Suprapubic skin (tissue), 4 donors: ENCODE results near the gene MIPEP. TPM values are rescaled to one million over a fixed set of nuclear protein-coding genes. Genes with fewer than 3 reads are reported as not detected.
"Not testable (repeated sequence)": the region's sequence is repeated elsewhere in the genome, so short reads cannot be mapped to it uniquely, and the experiment has no call there.

ENCODE experiments used
- DNase-seq, 2 donors: peaks; one replicate each; pipeline ENCODE4 v3.0.0-alpha.2; 2019; ENCODE audit warnings: low spot score in 2 of 2
- H3K27ac ChIP-seq: fragments of 200-600 bp; sonication (generic); one replicate; pipeline ENCODE4 v1.5.1; 2019
- H3K27me3 ChIP-seq: fragments of 200-600 bp; sonication (generic); one replicate; pipeline ENCODE4 v1.5.1; 2019
- H3K36me3 ChIP-seq: fragments of 200-600 bp; sonication (generic); one replicate; pipeline ENCODE4 v1.5.1; 2019
- H3K4me1 ChIP-seq: fragments of 200-600 bp; sonication (generic); one replicate; pipeline ENCODE4 v1.5.1; 2019
- H3K4me3 ChIP-seq: fragments of 200-600 bp; sonication (generic); one replicate; pipeline ENCODE4 v1.5.1; 2019; ENCODE audit warnings: mild to moderate bottlenecking
- H3K9me3 ChIP-seq: fragments of 200-600 bp; sonication (generic); one replicate; pipeline ENCODE4 v1.5.1; 2019
- CTCF ChIP-seq, 2 donors: fragments of 200-600 bp in 1 of 2; fragments of 450-650 bp in 1 of 2; sonication (generic) in 1 of 2; IDR thresholded peaks; one replicate each; pipeline ENCODE4 v1.5.1; 2016 to 2019; ENCODE audit warnings: antibody characterized with exemption in 2 of 2, mild to moderate bottlenecking in 1 of 2, moderate library complexity in 1 of 2
- EP300 ChIP-seq: sonication (generic); formaldehyde crosslinking; IDR thresholded peaks from one replicate; pipeline ENCODE4 v1.6.1; 2017; ENCODE audit warnings: antibody characterized with exemption
- POLR2A ChIP-seq, 2 donors: fragments of 450-650 bp; IDR thresholded peaks; one replicate each; pipeline ENCODE4 v1.6.1; 2017; ENCODE audit warnings: antibody characterized with exemption in 2 of 2, mild to moderate bottlenecking in 2 of 2, moderate library complexity in 2 of 2
- POLR2AphosphoS5 ChIP-seq, 3 donors: sonication (generic); formaldehyde crosslinking; IDR thresholded peaks; one replicate each; pipeline ENCODE4 v1.6.1; 2017; ENCODE audit warnings: antibody characterized with exemption in 3 of 3
- WGBS: methylation state at CpG from one replicate; pipeline ENCODE4 v1.1.5; 2018; 5-methylcytosine and 5-hydroxymethylcytosine counted together
- total RNA-seq, 4 donors: library from RNA; depleted of rRNA; stranded (reverse); fragments of >200 nt; gene quantifications; one replicate each; pipeline ENCODE4 v1.1.0, GENCODE V29; 2016

The MIPEP gene
- total RNA-seq, 4 donors from 2014 or later, result 26.3 to 51.4 (median 37.6) TPM

- no peak for DNase-seq
- no peak overlapping the region for H3K4me3 ChIP-seq
- 91% methylated on average over 8 of the region's 8 CpGs for WGBS
- TF ChIP-seq POLR2AphosphoS5 (IDR thresholded peaks at IDR 0.05) (no peak), EP300 (no peak), POLR2A (IDR thresholded peaks at IDR 0.05) (no peak), CTCF (IDR thresholded peaks at IDR 0.05) (no peak)
- H3K27ac ChIP-seq, result no peak overlapping the region
- no peaks in the 10 kb centered on the region for H3K27me3 ChIP-seq
- no peaks in the 10 kb centered on the region for H3K36me3 ChIP-seq
- peaks cover 11% of the 10 kb centered on the region for H3K4me1 ChIP-seq
- H3K9me3 ChIP-seq, result no peaks in the 10 kb centered on the region
These were observed 138.6 kb downstream of the MIPEP start for GRCh38 chr13:23750383-23751121.

- Histone ChIP-seq H3K4me3 (no peak overlapping the region), H3K9me3 (no peaks in the 10 kb centered on the region), H3K36me3 (no peaks in the 10 kb centered on the region), H3K27me3 (no peaks in the 10 kb centered on the region), H3K27ac (peak overlapping the region; percentile 15), H3K4me1 (peaks cover 15% of the 10 kb centered on the region)
- WGBS, result 73% methylated on average over 8 of the region's 8 CpGs
- no peak for TF ChIP-seq POLR2AphosphoS5 (IDR thresholded peaks at IDR 0.05)
- no peak for TF ChIP-seq POLR2A (IDR thresholded peaks at IDR 0.05)
- no peak for TF ChIP-seq EP300
- TF ChIP-seq CTCF (IDR thresholded peaks at IDR 0.05), result no peak
- no peak for DNase-seq
These were observed 139.8 kb downstream of the MIPEP start for GRCh38 chr13:23749288-23749873.

GRCh38 chr13:23748109-23748990 lies 140.8 kb downstream of the MIPEP start:
- Histone ChIP-seq H3K27ac (peak overlapping the region; percentile 15), H3K27me3 (no peaks in the 10 kb centered on the region), H3K4me1 (peaks cover 21% of the 10 kb centered on the region), H3K9me3 (no peaks in the 10 kb centered on the region), H3K4me3 (no peak overlapping the region), H3K36me3 (no peaks in the 10 kb centered on the region)
- TF ChIP-seq POLR2AphosphoS5 (IDR thresholded peaks at IDR 0.05) (no peak), CTCF (IDR thresholded peaks at IDR 0.05) (no peak), EP300 (no peak)
- no peak for DNase-seq
- 51% methylated on average over 7 of the region's 7 CpGs for WGBS

GRCh38 chr13:23746141-23746540 lies 143.1 kb downstream of the MIPEP start:
- 75% methylated on average over 5 of the region's 5 CpGs for WGBS
- H3K27ac ChIP-seq, H3K27me3 ChIP-seq, H3K36me3 ChIP-seq, H3K9me3 ChIP-seq, H3K4me3 ChIP-seq, DNase-seq: not testable (repeated sequence)
- peaks cover 33% of the 10 kb centered on the region for H3K4me1 ChIP-seq

- Histone ChIP-seq H3K9me3 (no peaks in the 10 kb centered on the region), H3K36me3 (no peaks in the 10 kb centered on the region), H3K4me1 (peaks cover 49% of the 10 kb centered on the region), H3K27me3 (no peaks in the 10 kb centered on the region), H3K27ac (peak overlapping the region; percentile 83), H3K4me3 (no peak overlapping the region)
- TF ChIP-seq EP300 (no peak), POLR2A (IDR thresholded peaks at IDR 0.05) (no peak), POLR2AphosphoS5 (IDR thresholded peaks at IDR 0.05) (no peak)
- no peak for DNase-seq
These were observed 144.9 kb downstream of the MIPEP start for GRCh38 chr13:23744315-23744714.
